T follicular helper cell (primary cell): ENCODE data around the gene CAB39.

Source experiments
- DNase-seq: peaks from one replicate; pipeline ENCODE4 v3.0.0-alpha.2; 2020; ENCODE audit warnings: low read depth

CAB39 gene

DNA sequence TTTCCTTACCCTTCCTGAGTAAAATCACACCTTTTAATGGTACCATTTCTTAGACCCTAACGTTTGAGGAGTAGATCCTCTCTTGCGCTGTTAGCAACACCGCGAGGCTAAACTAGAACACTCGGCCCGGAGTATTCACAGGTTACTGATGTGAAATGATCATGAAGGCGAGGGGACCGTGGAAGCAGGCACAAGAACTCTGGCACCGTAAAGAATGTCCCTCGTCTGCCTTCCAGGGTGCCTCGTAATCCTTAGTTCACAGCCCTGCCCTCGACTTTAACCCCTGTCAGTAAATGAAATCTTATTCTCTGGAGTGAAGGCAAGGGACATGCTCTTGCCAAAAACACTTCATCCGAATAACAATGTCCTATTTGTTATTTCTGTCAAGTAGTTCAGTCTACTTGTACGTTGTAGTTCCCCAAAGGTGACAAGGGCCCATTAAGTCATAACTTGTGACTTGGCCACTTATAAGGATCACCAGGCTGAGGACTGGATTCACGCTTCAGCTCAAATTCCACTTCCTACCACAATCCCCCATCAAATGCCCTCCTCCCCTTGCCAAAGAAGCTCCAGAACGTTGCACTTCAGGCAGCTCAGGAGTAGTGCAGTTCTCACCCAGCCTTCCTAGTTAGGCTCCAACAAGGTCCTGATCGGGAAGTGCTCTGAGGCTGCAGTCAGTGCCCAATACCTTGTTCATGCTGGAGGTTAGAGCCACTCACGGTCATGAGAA is 108.8 kb downstream of the CAB39 start:
- DNase-seq: no peak

- DNase-seq: no peak
Observed at GRCh38 chr2:230821991-230822520, 109.4 kb downstream of the CAB39 start.

GRCh38 chr2:230823264-230823964 is 110.8 kb downstream of the CAB39 start:
- DNase-seq: no peak

- peak; percentile 27 for DNase-seq
Observed at GRCh38 chr2:230824406-230824978, 111.8 kb downstream of the CAB39 start.

- DNase-seq: no peak
Observed at GRCh38 chr2:230825354-230825753, 112.7 kb downstream of the CAB39 start.

DNA sequence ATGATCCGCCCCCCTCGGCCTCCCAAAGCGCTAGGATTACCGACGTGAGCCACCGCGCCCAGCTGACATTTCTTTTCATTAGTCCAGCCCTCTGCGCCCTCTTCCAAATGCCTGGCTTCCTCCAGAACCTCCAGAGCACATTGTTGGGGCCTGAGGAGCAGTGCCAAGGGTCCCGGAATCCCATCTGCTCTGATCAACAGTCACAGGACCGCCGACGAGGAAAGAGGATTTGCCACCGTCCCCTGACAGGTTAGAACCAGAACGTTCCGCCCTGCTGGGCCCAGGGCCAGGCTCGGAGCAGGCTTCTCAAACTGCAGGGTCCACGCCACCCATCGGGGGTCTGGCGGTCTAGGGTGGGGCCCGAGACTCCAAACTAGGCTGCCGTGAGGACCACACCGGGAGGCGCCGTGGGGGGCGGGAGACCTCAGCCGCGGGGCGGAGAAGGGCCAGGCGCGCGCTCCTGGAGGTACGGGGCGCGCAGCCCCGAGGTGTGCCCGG is 115.2 kb downstream of the CAB39 start:
- no peak for DNase-seq

- no peak for DNase-seq
Observed at GRCh38 chr2:230828272-230828961, 115.8 kb downstream of the CAB39 start.

DNA sequence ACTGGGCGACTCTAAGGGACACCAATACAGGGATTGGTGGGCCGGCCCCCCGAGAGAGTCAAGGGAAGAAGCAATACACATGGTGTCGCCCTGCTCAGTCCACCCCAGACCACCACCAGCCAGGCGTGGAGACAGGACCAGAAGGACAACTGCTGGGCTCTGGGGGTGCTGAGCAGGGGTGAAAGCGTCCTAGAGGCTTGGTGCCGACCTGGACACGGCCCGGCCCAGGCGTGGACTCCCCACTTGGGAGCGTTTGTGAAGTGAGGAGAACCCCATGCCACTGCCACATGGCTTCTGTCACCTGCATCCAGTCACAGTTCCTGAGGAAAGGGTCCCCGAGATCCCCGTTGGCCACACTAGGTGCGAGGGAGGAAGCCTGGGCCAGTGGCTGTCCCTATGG is 116.7 kb downstream of the CAB39 start:
- no peak for DNase-seq

DNA sequence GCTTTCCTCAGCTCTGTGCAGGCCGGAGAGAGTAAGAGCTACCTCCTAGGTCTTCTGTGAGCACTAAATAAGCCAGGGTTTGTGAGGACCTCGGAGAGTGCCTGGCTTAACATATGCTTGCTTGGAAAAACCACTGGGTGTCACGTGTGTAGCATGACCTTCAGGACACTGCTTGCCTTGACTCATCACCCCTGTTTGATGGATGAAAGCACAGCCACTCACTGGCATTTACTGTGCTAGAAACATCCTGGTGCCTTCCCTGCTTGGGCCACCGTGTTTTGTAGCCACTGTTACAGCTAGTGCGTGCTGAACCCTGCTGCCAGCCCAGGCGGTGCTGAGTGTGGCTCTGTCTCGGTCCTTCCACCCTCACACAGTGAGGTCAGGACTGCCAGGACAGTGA is 117.3 kb downstream of the CAB39 start:
- no peak for DNase-seq

DNA sequence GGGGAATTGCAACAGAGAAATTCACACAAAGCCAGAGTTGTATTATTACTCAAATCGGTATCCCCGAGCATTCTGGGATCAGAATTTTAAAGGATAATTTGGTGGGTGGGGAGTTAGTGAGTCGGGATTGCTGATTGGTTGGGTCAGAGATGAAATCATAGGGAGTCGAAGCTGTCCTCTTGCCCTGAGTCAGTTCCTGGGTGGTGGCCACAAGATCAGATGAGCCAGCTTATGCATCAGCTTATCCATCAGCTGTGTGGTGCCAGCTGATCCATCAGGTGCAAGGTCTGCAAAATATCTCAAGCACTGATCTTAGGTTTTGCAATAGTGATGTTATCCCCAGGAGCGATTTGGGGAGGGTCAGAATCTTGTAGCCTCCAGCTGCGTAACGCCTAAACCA is 117.8 kb downstream of the CAB39 start:
- no peak for DNase-seq

DNA sequence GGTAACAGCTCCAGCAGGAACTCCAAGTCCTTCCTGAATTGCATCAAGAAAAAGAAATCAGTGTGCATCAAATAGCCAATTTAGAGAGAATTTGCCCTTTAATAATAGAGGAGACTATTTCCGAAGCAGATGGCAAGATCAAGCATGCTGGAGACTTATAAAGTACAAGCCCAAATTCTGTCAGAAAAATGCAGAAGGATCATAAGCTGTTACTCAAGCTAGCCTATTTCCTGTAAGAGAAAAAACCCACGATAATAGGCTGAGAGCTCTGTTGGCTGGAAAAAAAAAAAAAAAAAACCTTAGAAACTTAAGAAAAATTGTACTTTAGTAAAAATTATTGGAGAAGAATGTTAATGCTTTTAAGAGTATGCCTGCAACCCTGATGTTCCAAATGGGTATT is 127.7 kb downstream of the CAB39 start:
- no peak for DNase-seq

GRCh38 chr2:230842473-230842872 is 129.8 kb downstream of the CAB39 start:
- no peak for DNase-seq

DNA sequence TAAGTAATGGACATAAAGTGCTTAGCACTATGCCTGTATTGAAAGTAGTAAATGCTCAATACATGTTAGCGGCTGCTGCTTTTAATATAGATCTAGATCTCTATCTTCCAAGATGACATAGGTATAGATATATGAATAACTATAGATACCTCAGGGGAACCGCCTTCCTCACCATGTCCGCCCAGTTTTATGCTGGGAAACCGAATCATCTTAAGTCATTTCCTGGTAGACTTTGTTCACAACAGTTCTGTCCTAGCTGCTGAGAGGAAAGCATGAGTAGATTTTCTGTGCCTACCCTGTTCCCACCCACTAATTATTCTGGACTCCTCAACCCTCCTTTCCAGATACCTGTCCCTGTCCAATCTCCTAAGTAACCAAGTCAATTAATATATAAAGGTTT is 130.5 kb downstream of the CAB39 start:
- DNase-seq: no peak

DNA sequence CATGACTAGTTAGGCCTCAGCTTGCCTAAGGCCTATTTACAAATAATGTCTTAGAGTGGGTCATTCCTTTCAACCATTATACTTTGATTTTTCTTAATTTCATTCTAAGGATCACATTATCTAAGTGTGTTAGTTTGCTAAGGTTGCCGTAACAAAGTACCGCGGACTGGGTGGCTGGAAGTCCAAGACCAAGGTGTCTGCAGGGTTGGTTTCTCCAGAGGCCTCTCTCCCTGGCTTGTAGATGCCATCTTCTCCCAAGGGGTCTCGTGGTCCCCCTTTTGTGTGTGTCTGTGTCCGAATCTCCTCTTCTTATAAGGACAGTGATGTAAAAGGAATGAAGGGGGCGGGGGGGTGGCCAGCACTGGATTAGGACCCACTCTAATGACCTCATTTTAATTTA is 133.7 kb downstream of the CAB39 start:
- DNase-seq: no peak

DNA sequence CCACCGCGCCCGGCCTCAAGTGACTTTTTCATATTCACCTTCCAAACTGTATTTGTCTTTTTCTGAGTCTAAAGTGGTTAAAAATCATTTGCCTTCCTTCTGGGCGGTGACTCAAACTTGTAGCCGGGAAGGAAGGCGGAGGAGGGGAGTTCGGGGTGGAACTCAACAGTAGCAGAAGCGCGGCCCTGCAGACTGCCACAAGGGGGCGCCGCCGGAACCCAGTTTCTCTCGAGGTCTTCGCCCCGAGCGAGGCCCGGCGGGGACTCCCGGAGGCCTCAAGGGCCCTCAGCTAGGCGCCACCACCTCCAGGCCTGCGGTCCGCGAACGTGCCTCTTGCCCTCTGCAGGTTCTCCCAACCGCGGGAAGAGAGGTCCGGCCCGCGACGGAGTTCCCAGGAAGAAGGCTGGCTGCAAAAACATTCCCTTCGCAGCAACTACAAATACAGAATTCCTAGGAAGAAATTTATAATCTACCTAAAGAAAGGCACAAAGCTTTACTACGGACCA is 135.3 kb downstream of the CAB39 start:
- DNase-seq: peak; percentile 71

GRCh38 chr2:230849633-230850357 is 137.2 kb downstream of the CAB39 start:
- peak; percentile 50 for DNase-seq

GRCh38 chr2:230850358-230850658 is 137.7 kb downstream of the CAB39 start:
- DNase-seq: no peak

DNA sequence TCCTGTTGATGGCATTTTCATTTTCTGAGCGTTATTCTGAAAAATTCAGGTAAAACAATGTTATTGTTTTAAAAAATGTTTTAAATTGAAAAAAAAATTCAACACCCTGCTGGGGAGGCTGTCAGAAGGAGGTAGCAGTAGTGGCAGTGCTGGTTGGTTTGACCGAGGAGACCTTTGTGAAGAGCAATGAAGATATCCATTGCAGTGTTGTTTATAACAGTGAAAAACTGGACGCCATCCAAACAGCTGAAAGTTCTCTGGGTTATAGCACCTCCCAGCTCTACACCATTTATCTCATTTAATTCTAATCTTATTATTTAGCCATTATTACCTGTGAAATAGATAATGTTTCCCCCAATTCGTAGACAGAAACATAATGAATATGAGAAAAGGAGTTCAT is 139.5 kb downstream of the CAB39 start:
- DNase-seq: no peak

DNA sequence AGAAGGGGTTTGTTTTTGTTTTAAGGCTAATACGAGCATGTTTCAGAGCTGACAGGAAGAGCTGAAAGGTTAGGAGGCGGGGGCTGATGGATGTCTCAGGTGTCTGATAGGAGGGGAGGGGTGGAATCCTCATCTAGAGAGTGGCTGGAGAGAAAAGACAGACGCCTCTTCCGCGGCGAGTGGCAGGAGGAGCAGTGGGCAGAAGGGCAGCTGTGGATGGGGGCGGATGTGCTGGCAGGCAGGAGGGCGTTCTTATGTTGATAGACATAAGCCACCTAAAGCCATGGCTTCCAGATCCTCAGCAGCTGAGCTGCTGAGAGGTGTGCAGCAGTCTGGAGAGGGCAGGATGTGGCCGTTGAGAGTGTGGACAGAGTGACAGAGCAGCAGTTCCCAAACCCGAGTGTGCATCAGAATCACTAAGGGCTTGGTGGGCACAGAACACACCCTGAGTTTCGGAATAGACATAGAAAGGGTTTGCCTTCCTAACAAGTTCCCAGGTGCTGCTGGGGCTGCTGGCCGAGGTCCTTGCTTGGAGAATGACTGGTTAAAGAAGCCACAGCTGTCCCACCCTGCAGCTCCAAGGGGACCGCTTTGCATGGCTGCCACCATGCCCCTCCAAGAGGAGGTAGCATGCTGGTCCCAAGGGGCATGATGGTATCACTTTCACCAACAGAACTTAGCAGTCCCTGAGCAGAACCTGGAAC is 149.1 kb downstream of the CAB39 start:
- no peak for DNase-seq

- no peak for DNase-seq
Observed at GRCh38 chr2:230862292-230862691, 149.7 kb downstream of the CAB39 start.

DNA sequence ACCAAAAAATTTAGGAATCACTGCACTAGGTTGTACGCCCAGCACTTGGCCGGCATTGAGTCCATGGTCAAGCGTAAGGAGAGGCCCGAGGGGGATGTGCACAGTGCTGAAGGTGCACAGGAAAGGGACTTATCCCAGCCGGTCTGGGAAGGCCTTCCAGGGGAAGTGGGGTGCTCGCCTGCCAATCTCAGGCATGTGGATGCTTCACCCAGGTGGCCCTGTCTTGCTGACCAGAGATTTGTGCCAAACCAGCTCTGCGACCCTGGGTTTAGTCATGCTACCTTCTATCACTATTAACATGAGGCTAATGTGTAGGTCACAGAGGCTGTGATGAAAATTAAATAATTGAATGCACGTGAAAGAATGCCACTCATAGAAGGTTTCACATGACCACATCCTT is 150.4 kb downstream of the CAB39 start:
- no peak for DNase-seq
